GM12874 (cell line): Measurements from ENCODE around the gene PDE10A.

Source experiments
- CTCF ChIP-seq: IDR thresholded peaks from 2 replicates; pipeline ENCODE4 v1.5.1; 2011; ENCODE audit warnings: low read depth, mild to moderate bottlenecking, control low read depth, low read length, moderate library complexity; ENCODE audit not compliant: insufficient read depth

PDE10A gene

GRCh38 chr6:165292657-165293056, 370.4 kb downstream of the PDE10A start:
- TF ChIP-seq CTCF = no peak
